ENCODE data around the gene COASY.
A peak's percentile ranks its signal among the peaks of the same experiment; 100 is the strongest.

COASY gene

GRCh38 chr17:42561897-42562387 lies at the start of gene COASY:
TSS of gene COASY (plus strand) at chr17:42562148. CDS start at chr17:42562623, 475 bp downstream.
- Mint-ChIP-seq H3K36me3 (peaks cover 23% of the 10 kb centered on the region), H3K27ac (peak within 1 kb of the TSS; percentile 93), H3K9me3 (no peaks in the 10 kb centered on the region), H3K4me1 (peaks cover 52% of the 10 kb centered on the region), H3K27me3 (peaks cover 12% of the 10 kb centered on the region), H3K4me3 (peak within 1 kb of the TSS; percentile 88)
- DNase-seq = peak; percentile 95
- CTCF ChIA-PET = no interaction called here

DNA sequence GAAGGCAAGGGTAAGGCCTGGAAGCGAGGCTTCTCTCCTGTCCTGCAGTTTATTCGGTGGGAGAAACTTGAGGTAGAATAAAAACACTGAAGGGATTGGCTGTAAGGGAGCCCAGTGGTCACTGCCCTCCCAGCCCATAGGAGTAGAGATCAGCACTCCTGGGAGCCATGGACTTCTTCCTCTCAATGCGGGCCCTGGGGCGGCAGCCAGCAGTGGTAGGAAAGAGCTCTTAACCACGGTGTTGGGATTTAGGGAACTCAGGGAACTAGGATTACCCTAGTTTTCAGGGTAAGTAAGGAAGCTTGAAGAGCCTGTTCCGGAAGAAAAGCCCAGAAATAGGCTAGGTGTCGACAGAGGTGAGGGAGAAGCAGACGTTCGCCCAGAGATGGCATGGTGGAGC lies 49.7 kb upstream of the COASY start:
- peaks cover 9% of the 10 kb centered on the region for H3K4me1 Mint-ChIP-seq

DNA sequence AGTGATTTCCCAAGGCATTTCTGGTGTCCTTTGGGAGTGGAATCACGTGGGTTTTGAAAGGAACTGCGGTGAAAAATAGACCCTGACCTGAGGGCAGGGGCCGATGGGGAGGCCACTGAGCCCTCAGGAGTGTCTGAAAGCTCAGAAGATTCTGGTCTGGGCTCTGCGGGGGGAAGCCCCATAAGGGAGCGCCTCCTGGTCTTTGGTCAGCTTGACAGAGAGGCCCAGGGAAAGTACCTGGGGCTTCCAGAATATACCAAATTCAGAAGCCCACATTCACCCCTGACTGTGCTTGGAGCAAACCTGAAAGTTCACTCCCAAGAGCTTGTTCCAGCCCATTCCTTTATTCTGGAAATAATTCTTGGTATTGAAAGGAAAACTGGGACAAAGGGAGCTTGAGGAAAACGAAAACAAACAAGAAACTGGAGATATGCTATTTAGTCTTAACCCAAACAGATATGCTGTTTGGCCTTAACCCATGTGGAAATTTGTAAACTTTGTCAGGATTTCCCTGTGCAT lies 49.2 kb upstream of the COASY start:
- CTCF ChIA-PET = interaction anchor here (1.2 kb wide), 1 partner anchor 8 kb away, joined by 3 read pairs; no protein-coding TSS in a partner anchor
- no peak for DNase-seq
- Mint-ChIP-seq H3K27ac (no peak overlapping the region), H3K9me3 (no peaks in the 10 kb centered on the region), H3K4me3 (no peak overlapping the region), H3K27me3 (peaks cover 49% of the 10 kb centered on the region), H3K4me1 (peaks cover 14% of the 10 kb centered on the region), H3K36me3 (no peaks in the 10 kb centered on the region)

More for the DNA sequence above, 49.7 kb upstream of the COASY start:
- Mint-ChIP-seq H3K27ac (no peak overlapping the region), H3K4me3 (no peak overlapping the region), H3K9me3 (no peaks in the 10 kb centered on the region), H3K27me3 (peaks cover 49% of the 10 kb centered on the region), H3K36me3 (no peaks in the 10 kb centered on the region)
- DNase-seq = no peak
- CTCF ChIA-PET = interaction anchor here (1.2 kb wide), 1 partner anchor 8 kb away, joined by 3 read pairs; no protein-coding TSS in a partner anchor

DNA sequence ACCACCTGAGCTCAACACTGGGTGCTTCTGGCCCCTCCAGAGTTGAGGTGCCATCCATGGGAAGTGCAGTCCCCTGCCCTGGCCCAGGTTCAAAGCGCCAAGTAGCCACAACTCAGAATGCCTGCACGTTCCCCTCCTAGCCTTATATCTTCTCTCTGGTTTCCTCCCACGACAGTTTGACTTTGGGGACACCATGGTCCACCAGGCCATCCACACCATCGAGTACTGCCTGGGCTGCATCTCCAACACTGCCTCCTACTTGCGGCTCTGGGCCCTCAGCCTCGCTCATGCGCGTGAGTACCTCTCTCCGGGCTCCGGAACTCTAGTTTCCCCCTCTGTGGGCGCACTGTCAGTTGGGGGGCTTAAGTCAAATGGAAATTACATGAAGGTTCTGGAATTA lies 48.3 kb upstream of the COASY start:
- Mint-ChIP-seq H3K9me3 (no peaks in the 10 kb centered on the region), H3K4me1 (peaks cover 12% of the 10 kb centered on the region), H3K27me3 (peaks cover 53% of the 10 kb centered on the region), H3K4me3 (no peak overlapping the region), H3K27ac (no peak overlapping the region), H3K36me3 (no peaks in the 10 kb centered on the region)
- CTCF ChIA-PET = interaction anchor here (1.0 to 2.8 kb wide), 2 partner anchors 107 to 291 kb away, joined by 5 to 12 read pairs; no protein-coding TSS in a partner anchor
- DNase-seq = no peak

DNA sequence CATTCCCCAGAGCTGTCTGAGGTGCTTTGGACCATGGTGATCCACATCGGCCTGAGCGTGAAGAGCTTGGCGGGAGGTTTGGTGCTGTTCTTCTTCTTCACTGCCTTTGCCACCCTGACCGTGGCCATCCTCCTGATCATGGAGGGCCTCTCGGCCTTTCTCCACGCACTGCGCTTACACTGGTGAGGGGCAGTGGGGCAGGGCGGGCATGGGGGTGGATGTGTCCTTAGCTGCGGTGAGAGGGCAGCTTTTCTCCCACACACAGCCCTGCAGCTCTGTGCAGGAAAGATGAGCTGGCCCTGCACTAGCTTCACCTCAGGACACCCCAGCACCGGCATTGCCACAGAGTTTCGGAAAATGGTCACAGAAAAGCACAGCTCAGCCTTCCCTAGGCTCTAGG lies 47.7 kb upstream of the COASY start:
- no peak overlapping the region for H3K4me3 Mint-ChIP-seq
- H3K4me1 Mint-ChIP-seq = peaks cover 6% of the 10 kb centered on the region
- H3K9me3 Mint-ChIP-seq = no peaks in the 10 kb centered on the region
- no peak overlapping the region for H3K27ac Mint-ChIP-seq
- no peaks in the 10 kb centered on the region for H3K36me3 Mint-ChIP-seq
- CTCF ChIA-PET = interaction anchor here (0.9 to 2.8 kb wide), 7 partner anchors 83 to 291 kb away, joined by 3 to 12 read pairs (median 3); partner anchors contain the start of gene CAVIN1
- H3K27me3 Mint-ChIP-seq = peaks cover 56% of the 10 kb centered on the region
- no peak for DNase-seq

DNA sequence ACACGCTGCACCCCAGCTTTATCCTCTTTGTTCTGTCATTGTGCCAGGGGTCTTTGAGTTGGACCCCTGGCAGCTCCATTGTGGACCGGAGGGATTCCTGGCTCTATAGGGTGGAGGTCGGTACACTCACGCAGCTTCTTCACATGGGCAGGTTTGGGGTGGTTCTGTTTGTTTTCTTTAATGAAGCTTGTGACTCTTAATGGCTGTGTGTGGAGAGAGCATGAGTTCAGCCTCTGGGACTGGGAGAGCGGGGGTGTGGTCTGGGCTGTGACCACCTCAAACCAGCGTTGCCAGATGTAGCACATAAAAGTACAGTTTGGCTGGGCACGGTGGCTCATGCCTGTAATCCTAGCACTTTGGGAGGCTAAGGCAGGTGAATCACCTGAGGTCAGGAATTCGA lies 47.1 kb upstream of the COASY start:
- CTCF ChIA-PET = interaction anchor here (0.7 to 2.8 kb wide), 7 partner anchors 84 to 293 kb away, joined by 3 to 12 read pairs (median 3); partner anchors contain the start of gene CAVIN1
- Mint-ChIP-seq H3K27me3 (peaks cover 60% of the 10 kb centered on the region), H3K4me3 (no peak overlapping the region), H3K36me3 (no peaks in the 10 kb centered on the region), H3K4me1 (peaks cover 5% of the 10 kb centered on the region), H3K27ac (no peak overlapping the region), H3K9me3 (no peaks in the 10 kb centered on the region)
- DNase-seq = no peak

- no peak overlapping the region for H3K27ac Mint-ChIP-seq
- CTCF ChIA-PET = interaction anchor here (0.7 to 5.8 kb wide), 19 partner anchors 10 to 305 kb away, joined by 3 to 76 read pairs (median 5); partner anchors contain the start of gene CAVIN1
- peaks cover 5% of the 10 kb centered on the region for H3K4me1 Mint-ChIP-seq
- H3K4me3 Mint-ChIP-seq = no peak overlapping the region
- H3K36me3 Mint-ChIP-seq = no peaks in the 10 kb centered on the region
- DNase-seq = peak; percentile 89
- H3K9me3 Mint-ChIP-seq = no peaks in the 10 kb centered on the region
- H3K27me3 Mint-ChIP-seq = peaks cover 64% of the 10 kb centered on the region
Measured at GRCh38 chr17:42517516-42517915, 44.4 kb upstream of the COASY start.

DNA sequence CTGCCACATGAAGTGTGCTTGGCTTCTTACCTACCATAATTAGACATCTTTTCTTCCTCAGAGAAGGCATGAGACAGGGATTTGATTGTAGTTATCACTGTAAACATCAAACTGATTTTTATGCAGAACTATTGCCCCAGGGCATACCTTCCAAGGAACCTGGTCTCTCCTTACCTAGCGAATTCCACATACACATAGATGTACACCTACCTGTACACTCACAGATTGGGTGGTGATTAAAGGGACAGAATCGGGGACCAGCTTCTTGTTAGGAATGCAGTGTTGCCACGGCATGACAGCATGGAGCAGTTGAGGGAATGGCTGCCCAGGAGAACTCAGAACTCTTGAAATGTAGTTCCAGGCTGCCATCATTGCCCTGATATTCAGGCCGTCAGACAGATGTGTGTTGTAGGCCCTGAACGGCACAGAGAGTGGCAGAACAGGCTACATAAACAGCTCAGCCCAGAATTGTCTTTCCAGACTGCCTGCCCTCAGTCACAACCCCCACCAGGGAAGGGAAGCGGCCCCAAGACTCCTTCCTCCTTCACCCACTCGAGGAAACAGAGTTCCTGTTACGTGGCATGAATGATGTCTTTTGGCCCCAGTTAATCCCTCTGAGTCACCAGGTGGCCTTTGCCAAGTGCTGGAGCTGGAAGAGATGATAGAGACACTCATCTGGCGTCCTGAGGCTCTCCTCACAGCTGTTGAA lies 43.7 kb upstream of the COASY start:
- Mint-ChIP-seq H3K4me3 (no peak overlapping the region), H3K36me3 (no peaks in the 10 kb centered on the region), H3K27ac (no peak overlapping the region), H3K27me3 (peaks cover 65% of the 10 kb centered on the region), H3K4me1 (peaks cover 5% of the 10 kb centered on the region), H3K9me3 (no peaks in the 10 kb centered on the region)
- no peak for DNase-seq
- CTCF ChIA-PET = interaction anchor here (0.7 to 5.8 kb wide), 21 partner anchors 9 to 306 kb away, joined by 3 to 76 read pairs (median 5); partner anchors contain the start of gene CAVIN1

DNA sequence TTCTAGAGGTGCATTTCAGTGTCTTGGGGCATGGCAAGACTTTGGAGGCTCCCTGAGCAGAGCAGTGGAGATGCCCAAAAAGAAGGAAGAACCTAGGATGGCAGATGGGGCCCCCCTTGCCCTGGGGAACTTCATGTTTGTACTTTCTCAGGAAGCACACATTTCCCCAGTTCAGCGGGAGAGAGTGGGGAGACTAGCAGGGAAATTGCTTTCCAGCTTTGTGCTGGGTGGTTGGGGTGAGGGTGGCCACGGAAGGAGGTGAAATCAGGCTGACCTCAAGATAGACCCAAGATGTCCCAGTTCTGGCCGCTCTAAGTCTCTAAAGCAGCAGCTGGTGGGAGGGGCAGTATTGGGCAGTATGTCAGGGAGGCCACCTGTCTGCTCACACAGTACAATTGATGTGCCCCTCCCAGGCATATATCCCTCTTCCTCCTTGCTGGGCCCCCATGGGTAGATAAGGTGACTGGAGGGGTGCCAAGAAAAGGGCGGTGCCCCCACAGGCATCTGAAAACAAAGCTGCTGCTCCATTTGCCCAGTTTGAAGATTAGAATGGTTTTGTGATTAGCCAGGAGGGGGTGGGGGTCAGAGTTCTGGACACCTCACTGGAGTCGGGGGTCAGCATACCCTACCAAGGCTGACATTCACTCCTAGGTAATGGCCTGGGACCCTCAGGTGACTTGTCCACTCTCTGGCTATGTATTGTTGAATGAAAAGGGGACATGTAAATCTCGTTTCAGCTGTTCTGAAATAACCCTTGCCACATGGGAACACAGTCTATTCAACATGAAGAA lies 43.0 kb upstream of the COASY start:
- Mint-ChIP-seq H3K36me3 (no peaks in the 10 kb centered on the region), H3K27ac (no peak overlapping the region), H3K27me3 (peaks cover 62% of the 10 kb centered on the region), H3K4me1 (peaks cover 5% of the 10 kb centered on the region), H3K4me3 (no peak overlapping the region), H3K9me3 (no peaks in the 10 kb centered on the region)
- no peak for DNase-seq
- CTCF ChIA-PET = interaction anchor here (0.8 to 5.8 kb wide), 16 partner anchors 8 to 296 kb away, joined by 3 to 76 read pairs (median 5); no protein-coding TSS in a partner anchor

GRCh38 chr17:42519546-42520491 lies 42.1 kb upstream of the COASY start:
- Mint-ChIP-seq H3K36me3 (no peaks in the 10 kb centered on the region), H3K4me3 (no peak overlapping the region)
- DNase-seq = no peak

GRCh38 chr17:42520540-42520951 lies 41.4 kb upstream of the COASY start:
- Mint-ChIP-seq H3K27ac (no peak overlapping the region), H3K4me3 (no peak overlapping the region), H3K4me1 (peaks cover 5% of the 10 kb centered on the region), H3K36me3 (no peaks in the 10 kb centered on the region), H3K9me3 (no peaks in the 10 kb centered on the region), H3K27me3 (peaks cover 55% of the 10 kb centered on the region)
- CTCF ChIA-PET = interaction anchor here (0.8 to 5.8 kb wide), 9 partner anchors 8 to 105 kb away, joined by 3 to 76 read pairs (median 5); no protein-coding TSS in a partner anchor
- peak; percentile 53 for DNase-seq

More at GRCh38 chr17:42519546-42520491, 42.1 kb upstream of the COASY start:
- Mint-ChIP-seq H3K4me1 (peaks cover 5% of the 10 kb centered on the region), H3K9me3 (no peaks in the 10 kb centered on the region), H3K27ac (no peak overlapping the region), H3K27me3 (peaks cover 57% of the 10 kb centered on the region)
- CTCF ChIA-PET = interaction anchor here (0.8 to 5.8 kb wide), 12 partner anchors 7 to 208 kb away, joined by 3 to 76 read pairs (median 5); no protein-coding TSS in a partner anchor

DNA sequence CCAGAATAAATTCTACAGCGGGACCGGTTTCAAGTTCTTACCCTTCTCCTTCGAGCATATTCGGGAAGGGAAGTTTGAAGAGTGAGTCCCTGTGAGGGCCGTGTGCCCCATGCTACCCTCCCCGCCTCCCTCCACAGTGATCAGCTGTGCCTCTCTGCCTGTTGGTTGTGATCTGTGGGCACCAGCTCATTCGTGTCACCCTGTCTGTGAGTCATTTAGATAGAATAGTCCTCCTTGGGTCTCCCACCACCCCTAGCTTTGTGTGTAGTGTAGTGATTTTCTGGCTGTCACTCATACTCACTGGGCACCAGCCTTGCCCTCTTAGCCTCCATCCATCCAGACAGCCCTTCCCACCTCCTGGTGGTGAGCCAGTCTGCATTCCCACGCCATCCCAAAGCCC lies 40.9 kb upstream of the COASY start:
- Mint-ChIP-seq H3K36me3 (no peaks in the 10 kb centered on the region), H3K4me3 (no peak overlapping the region), H3K27ac (no peak overlapping the region), H3K9me3 (no peaks in the 10 kb centered on the region), H3K27me3 (peaks cover 55% of the 10 kb centered on the region), H3K4me1 (peaks cover 6% of the 10 kb centered on the region)
- CTCF ChIA-PET = interaction anchor here (0.8 to 5.8 kb wide), 8 partner anchors 9 to 106 kb away, joined by 3 to 76 read pairs (median 5); no protein-coding TSS in a partner anchor
- no peak for DNase-seq

Data from activated naive CD4-positive, alpha-beta T cell treated with anti-CD3 and anti-CD28 coated beads, Interleukin-2, amount 10 ng/mL, durations not matched to agents 7 days and 5 days (primary cell).